NT2/D1 (cell line): ENCODE measurements around the gene COX17.

Experiments
- DNase-seq: peaks from one replicate; pipeline ENCODE4 v3.0.0-alpha.2; 2011; ENCODE audit warnings: low read depth, low spot score
- H3K27me3 ChIP-seq: 2 replicates; pipeline ENCODE4 v1.6.0; 2011; ENCODE audit warnings: mild to moderate bottlenecking; ENCODE audit not compliant: insufficient read length, insufficient read depth
- H3K36me3 ChIP-seq: 2 replicates; pipeline ENCODE4 v1.6.1; 2011; ENCODE audit warnings: mild to moderate bottlenecking, low read length, mixed read lengths; ENCODE audit not compliant: insufficient read depth, insufficient read length
- H3K4me1 ChIP-seq: 2 replicates; pipeline ENCODE4 v1.5.1; 2011; ENCODE audit not compliant: insufficient read depth, insufficient read length
- H3K4me3 ChIP-seq: 2 replicates; pipeline ENCODE4 v1.5.1; 2011; ENCODE audit warnings: low read depth; ENCODE audit not compliant: insufficient read length
- H3K9ac ChIP-seq: 2 replicates; pipeline ENCODE4 v1.6.0; 2011; ENCODE audit warnings: low read depth; ENCODE audit not compliant: insufficient read length
- H3K9me3 ChIP-seq: 2 replicates; pipeline ENCODE4 v1.5.1; 2011; ENCODE audit warnings: mild to moderate bottlenecking, low read length; ENCODE audit not compliant: insufficient read depth
- SUZ12 ChIP-seq: IDR thresholded peaks from 2 replicates; pipeline ENCODE4 v1.6.1; 2011; ENCODE audit not compliant: insufficient read length, insufficient read depth; ENCODE audit errors: extremely low read depth
- YY1 ChIP-seq: IDR thresholded peaks from 2 replicates; pipeline ENCODE4 v1.6.1; 2011; ENCODE audit not compliant: insufficient read length, insufficient read depth
- ZNF274 ChIP-seq: IDR thresholded peaks from 2 replicates; pipeline ENCODE4 v1.6.1; 2011; ENCODE audit warnings: mild to moderate bottlenecking, low read depth, low read length

Gene COX17

GRCh38 chr3:119627461-119627860 is 49.7 kb downstream of the COX17 start:
- Histone ChIP-seq H3K4me1 (no peaks in the 10 kb centered on the region), H3K27me3 (no peaks in the 10 kb centered on the region), H3K4me3 (no peak overlapping the region), H3K36me3 (no peaks in the 10 kb centered on the region), H3K9ac (no peak overlapping the region), H3K9me3 (no peaks in the 10 kb centered on the region)
- TF ChIP-seq YY1 = no peak
- no peak for TF ChIP-seq SUZ12
- TF ChIP-seq ZNF274 = no peak
- DNase-seq = no peak

GRCh38 chr3:119626196-119626595 is 51.0 kb downstream of the COX17 start:
- no peak for DNase-seq

GRCh38 chr3:119625451-119626153 is 51.6 kb downstream of the COX17 start:
- Histone ChIP-seq H3K9ac (no peak overlapping the region), H3K9me3 (no peaks in the 10 kb centered on the region), H3K4me1 (no peaks in the 10 kb centered on the region), H3K4me3 (no peak overlapping the region), H3K36me3 (no peaks in the 10 kb centered on the region), H3K27me3 (no peaks in the 10 kb centered on the region)
- no peak for TF ChIP-seq ZNF274
- TF ChIP-seq YY1 = no peak
- TF ChIP-seq SUZ12 = no peak
- DNase-seq = no peak

More at GRCh38 chr3:119626196-119626595, 51.0 kb downstream of the COX17 start:
- Histone ChIP-seq H3K4me1 (no peaks in the 10 kb centered on the region), H3K9ac (no peak overlapping the region), H3K9me3 (no peaks in the 10 kb centered on the region), H3K4me3 (no peak overlapping the region), H3K27me3 (no peaks in the 10 kb centered on the region), H3K36me3 (no peaks in the 10 kb centered on the region)
- no peak for TF ChIP-seq ZNF274
- no peak for TF ChIP-seq YY1
- no peak for TF ChIP-seq SUZ12

GRCh38 chr3:119624002-119624720 is 53.0 kb downstream of the COX17 start:
- Histone ChIP-seq H3K4me1 (no peaks in the 10 kb centered on the region), H3K9ac (no peak overlapping the region), H3K9me3 (no peaks in the 10 kb centered on the region), H3K4me3 (no peak overlapping the region), H3K27me3 (no peaks in the 10 kb centered on the region), H3K36me3 (no peaks in the 10 kb centered on the region)
- DNase-seq = no peak
- TF ChIP-seq YY1 = no peak
- no peak for TF ChIP-seq ZNF274
- TF ChIP-seq SUZ12 = no peak

- Histone ChIP-seq H3K36me3 (no peaks in the 10 kb centered on the region), H3K9me3 (no peaks in the 10 kb centered on the region), H3K4me3 (no peak overlapping the region), H3K27me3 (no peaks in the 10 kb centered on the region), H3K9ac (no peak overlapping the region), H3K4me1 (no peaks in the 10 kb centered on the region)
- DNase-seq = no peak
- TF ChIP-seq YY1 = no peak
- TF ChIP-seq ZNF274 = no peak
- TF ChIP-seq SUZ12 = no peak
These were observed 56.3 kb downstream of the COX17 start for GRCh38 chr3:119620899-119621298.
